Measurements from ENCODE around the gene CRACR2A.

Gene CRACR2A

DNA sequence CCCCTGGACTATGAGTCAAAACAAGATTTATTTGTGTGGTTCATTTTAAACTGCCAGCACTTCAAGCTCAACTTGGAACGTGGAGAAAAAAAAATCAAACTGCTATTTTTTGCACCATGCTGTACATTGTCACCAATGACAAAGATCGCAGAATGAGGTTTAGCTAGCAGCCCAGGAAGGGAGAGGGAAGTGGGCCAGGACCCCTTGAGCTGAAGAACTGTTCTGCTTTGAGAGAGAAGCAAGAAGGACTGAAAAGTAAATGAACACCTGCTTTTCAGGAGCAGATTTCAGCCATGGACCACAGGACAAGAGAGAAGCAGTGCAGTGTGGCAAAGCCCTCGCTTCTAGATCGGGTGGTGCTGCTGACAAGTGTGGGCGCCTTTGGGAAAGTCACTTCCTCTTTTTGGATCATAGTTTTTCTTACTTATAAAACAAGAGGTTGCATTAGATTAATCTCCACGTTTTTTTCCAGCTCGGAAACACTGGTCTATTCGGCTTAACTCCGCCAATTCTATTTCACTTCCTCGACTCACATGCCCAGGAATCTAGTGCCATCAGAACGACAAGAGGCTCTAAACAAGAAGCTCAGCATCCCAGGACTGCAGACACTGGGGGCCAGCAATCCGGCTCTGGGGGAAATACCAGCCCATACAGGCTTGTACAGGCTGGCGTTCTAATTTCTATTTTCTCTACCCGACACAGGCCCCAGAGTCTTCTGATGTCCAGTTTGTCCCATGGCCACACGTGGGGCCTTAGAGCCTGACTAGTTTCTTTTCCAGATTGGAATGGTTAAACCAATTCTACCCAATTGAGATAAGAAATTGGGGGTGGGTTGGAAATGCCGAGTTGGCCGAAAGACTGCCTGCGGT, 129.9 kb downstream of the CRACR2A start:
- POLR2A ChIA-PET, result no interaction called here
- CTCF ChIA-PET, result interaction anchor here (1.0 to 1.9 kb wide), 2 partner anchors 10 to 12 kb away, joined by 3 to 6 read pairs; no protein-coding TSS in a partner anchor
- DNase-seq (ENCODE audit: extremely low spot score), result peak; percentile 38
- no peak for TF ChIP-seq CTCF (IDR thresholded peaks at IDR 0.05; ENCODE audit: control extremely low read depth, extremely low read depth, low read depth, missing control alignments)

DNA sequence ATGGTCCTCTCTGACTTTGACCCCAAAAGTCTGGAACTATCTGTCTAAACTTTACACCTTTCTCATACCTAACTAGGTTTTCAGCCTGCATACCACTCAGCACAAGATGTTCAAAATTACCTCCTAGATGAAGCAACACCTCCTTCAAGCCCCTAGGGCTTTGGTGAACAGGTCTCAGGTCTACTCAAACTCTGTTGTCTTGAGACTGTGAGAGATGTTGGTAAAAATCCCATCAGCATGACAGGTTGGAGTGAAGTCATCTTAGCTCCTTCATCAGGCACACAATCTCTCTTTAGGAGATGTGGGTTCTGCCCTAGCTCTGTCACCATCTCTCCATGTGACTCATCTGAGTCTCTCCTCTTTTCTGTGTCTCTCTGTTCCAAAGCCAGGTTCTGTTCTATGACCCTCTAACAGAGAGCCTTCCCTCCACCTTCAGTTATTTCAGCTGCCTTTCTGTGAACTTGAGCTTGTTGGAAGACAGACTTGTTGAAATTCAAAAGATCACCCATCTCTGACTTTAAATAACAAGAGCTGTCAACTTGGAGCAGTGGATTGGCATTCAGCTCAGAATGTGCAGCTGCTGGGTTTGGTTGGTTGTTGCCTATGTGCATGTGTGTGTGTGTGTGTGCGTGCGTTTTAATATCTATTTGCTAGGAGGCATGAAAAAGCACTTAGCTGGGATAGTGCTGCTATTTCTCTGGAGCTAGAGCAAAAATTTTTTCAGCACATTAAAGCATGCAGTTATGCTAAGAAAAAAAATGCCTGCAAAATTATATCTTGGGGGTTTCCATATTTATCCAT, 130.7 kb downstream of the CRACR2A start:
- no peak for DNase-seq (ENCODE audit: extremely low spot score)

DNA sequence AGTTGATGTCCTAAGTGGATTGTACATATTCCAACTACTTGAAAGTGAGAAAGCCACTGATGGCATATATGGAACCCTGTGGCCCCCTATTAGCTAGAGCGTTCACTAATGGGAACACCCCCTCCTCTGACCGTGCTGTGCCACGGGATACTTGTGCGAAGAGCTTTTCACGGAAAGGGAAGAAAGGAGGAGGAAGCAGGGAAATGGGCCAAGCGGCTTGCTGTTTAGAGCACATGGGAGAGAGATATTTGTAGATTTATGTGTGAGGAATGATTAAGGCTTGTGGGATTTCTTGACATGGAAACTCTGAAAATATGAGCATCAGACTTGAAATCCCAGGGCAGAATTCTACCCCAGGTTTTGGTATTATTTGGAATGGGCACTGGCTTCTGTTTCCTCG, 132.1 kb downstream of the CRACR2A start:
- POLR2A ChIA-PET, result no interaction called here
- TF ChIP-seq CTCF (IDR thresholded peaks at IDR 0.05; ENCODE audit: control extremely low read depth, extremely low read depth, low read depth, missing control alignments), result no peak
- CTCF ChIA-PET, result no interaction called here
- no peak for DNase-seq (ENCODE audit: extremely low spot score)

More for the DNA sequence above, 130.7 kb downstream of the CRACR2A start:
- ChIA-PET POLR2A (no interaction called here), CTCF (interaction anchor here (1.0 to 1.9 kb wide), 3 partner anchors 11 to 345 kb away, joined by 3 to 6 read pairs (median 5); no protein-coding TSS in a partner anchor)
- TF ChIP-seq CTCF (IDR thresholded peaks at IDR 0.05; ENCODE audit: control extremely low read depth, extremely low read depth, low read depth, missing control alignments), result no peak

DNA sequence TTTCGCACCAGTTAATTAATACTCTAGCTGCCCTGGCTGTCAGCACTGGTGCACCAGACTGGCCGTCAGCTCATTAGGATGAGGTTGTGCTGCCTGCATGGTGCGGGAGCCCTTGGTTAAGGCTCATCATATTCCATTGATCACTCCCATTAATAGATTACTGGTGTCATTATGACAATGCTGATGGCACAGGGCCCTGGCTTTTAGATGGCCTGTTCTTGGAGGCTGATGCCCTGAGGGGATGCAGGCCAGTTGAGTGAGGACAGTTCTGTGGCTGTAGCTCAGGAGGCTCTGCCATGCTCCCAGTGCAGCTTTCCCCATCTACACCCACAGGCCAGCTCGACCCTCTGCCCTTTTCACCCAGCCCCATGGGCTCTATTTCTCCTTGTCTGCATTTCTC, 135.3 kb downstream of the CRACR2A start:
- no peak for TF ChIP-seq CTCF (IDR thresholded peaks at IDR 0.05; ENCODE audit: control extremely low read depth, extremely low read depth, low read depth, missing control alignments)
- DNase-seq (ENCODE audit: extremely low spot score), result no peak
- ChIA-PET POLR2A (no interaction called here), CTCF (interaction anchor here (0.9 kb wide), 1 partner anchor 9 kb away, joined by 4 read pairs; no protein-coding TSS in a partner anchor)

- no peak for TF ChIP-seq CTCF (IDR thresholded peaks at IDR 0.05; ENCODE audit: control extremely low read depth, extremely low read depth, low read depth, missing control alignments)
- DNase-seq (ENCODE audit: extremely low spot score), result no peak
- ChIA-PET CTCF (no interaction called here), POLR2A (no interaction called here)
These were observed 137.0 kb downstream of the CRACR2A start for GRCh38 chr12:3615862-3616261.

DNA sequence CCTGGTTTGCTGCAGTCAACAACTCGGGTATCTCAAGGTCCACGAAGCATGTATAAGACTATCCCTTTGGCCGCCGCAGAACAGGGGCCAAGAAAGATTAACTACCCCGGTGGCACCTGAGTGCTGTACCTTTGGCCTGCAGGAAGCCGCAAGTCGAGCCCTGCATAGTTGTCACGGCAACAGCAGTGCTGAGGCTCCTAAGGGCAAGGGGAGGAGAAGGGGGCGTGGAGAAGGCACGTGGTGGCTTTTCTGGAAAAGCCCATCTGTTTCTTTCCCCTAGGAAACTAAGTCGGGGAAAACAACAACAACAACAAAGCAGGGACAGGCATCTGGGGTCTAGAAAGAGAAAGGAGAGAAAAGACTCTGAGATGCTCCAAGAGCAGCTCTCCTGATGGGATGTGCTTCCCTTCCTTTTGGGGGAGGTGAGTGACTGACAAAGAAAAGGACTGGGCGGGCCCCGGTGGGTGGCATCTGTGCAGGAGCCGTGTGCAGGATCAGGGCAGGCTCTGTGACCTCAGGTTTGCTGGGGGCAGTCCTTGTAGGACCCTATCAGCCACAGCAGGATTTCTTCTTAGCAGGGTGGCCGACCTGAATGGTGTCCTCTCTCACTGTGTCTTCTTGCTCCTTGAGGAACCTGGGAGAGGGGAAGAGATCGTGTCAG, 138.0 kb downstream of the CRACR2A start:
- TF ChIP-seq CTCF (IDR thresholded peaks at IDR 0.05; ENCODE audit: control extremely low read depth, extremely low read depth, low read depth, missing control alignments), result no peak
- ChIA-PET POLR2A (no interaction called here), CTCF (no interaction called here)
- no peak for DNase-seq (ENCODE audit: extremely low spot score)
